ENCODE data around the gene CYP2A7.

DNA sequence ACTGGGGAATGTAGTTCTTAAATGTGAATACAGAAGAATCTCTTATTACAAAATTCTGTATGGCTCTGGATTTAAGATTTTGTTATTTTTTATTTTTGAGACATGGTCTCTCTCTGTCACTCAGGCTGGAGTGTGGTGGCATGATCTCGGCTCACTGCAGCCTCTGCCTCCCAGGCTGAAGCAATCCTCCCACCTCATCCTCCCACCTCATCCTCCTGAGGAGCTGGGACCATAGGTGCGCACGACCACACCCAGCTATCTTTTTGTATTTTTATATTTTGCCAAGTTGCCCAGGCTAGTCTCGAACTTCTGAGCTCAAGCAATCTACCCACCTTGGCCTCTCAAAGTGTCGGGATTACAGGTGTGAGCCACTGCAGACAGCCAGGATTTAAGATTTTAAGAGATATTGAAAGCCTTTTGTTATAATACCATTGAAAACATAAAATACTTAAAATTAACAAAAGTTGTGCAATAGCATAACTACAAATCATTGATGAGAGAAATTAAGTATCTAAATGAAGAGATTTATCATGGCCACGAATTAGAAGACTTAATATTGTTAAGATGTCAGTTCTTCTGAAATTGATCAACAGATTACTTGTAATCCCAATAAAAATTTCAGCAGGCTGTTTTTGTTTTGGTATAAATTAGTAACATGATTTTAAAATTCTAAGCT, 45.1 kb downstream of the CYP2A7 start:
- TF ChIP-seq CTCF (IDR thresholded peaks at IDR 0.05; ENCODE audit: poor library complexity, severe bottlenecking) = no peak
- TF ChIP-seq POLR2AphosphoS5 (IDR thresholded peaks at IDR 0.05) = no peak
- TF ChIP-seq, protein P1, sequence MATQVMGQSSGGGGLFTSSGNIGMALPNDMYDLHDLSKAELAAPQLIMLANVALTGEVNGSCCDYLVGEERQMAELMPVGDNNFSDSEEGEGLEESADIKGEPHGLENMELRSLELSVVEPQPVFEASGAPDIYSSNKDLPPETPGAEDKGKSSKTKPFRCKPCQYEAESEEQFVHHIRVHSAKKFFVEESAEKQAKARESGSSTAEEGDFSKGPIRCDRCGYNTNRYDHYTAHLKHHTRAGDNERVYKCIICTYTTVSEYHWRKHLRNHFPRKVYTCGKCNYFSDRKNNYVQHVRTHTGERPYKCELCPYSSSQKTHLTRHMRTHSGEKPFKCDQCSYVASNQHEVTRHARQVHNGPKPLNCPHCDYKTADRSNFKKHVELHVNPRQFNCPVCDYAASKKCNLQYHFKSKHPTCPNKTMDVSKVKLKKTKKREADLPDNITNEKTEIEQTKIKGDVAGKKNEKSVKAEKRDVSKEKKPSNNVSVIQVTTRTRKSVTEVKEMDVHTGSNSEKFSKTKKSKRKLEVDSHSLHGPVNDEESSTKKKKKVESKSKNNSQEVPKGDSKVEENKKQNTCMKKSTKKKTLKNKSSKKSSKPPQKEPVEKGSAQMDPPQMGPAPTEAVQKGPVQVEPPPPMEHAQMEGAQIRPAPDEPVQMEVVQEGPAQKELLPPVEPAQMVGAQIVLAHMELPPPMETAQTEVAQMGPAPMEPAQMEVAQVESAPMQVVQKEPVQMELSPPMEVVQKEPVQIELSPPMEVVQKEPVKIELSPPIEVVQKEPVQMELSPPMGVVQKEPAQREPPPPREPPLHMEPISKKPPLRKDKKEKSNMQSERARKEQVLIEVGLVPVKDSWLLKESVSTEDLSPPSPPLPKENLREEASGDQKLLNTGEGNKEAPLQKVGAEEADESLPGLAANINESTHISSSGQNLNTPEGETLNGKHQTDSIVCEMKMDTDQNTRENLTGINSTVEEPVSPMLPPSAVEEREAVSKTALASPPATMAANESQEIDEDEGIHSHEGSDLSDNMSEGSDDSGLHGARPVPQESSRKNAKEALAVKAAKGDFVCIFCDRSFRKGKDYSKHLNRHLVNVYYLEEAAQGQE (IDR thresholded peaks at IDR 0.05; ENCODE audit: borderline replicate concordance) = no peak
- TF ChIP-seq SMC3 (conservative IDR thresholded peaks at IDR 0.05; ENCODE audit: poor library complexity) = no peak
- no peak for TF ChIP-seq EZH2 (IDR thresholded peaks at IDR 0.05; ENCODE audit: borderline replicate concordance, insufficient read depth, low read length, poor library complexity, severe bottlenecking)
- no peak for TF ChIP-seq TAF1 (IDR thresholded peaks at IDR 0.05; ENCODE audit: low read depth)

Measured in neural cell (in vitro differentiated cells).